GM23338 (cell line): Measurements from ENCODE around the gene SUCLG1. TPM values are rescaled to one million over a fixed set of nuclear protein-coding genes. Genes with fewer than 3 reads are reported as not detected.

Experiments used
- EZH2phosphoT487 ChIP-seq: fragments of 200-600 bp; sonication (generic); IDR thresholded peaks from one replicate; pipeline ENCODE4 v1.8.1; 2018; ENCODE audit warnings: antibody characterized with exemption; ENCODE audit not compliant: unreplicated experiment
- STAT1 ChIP-seq: IDR thresholded peaks from one replicate; pipeline ENCODE4 v1.6.1; 2016; ENCODE audit warnings: antibody characterized with exemption; ENCODE audit not compliant: unreplicated experiment
- ZNF114 ChIP-seq: fragments of 250-450 bp; sonication (Bioruptor Pico); IDR thresholded peaks from 2 replicates; pipeline ENCODE4 v1.5.0; 2020; ENCODE audit warnings: mild to moderate bottlenecking, moderate library complexity
- ZNF331 ChIP-seq: fragments of 250-450 bp; sonication (Bioruptor Pico); IDR thresholded peaks from 2 replicates; pipeline ENCODE4 v1.5.0; 2020; ENCODE audit warnings: low read depth, mild to moderate bottlenecking, moderate library complexity
- polyA plus RNA-seq: library from polyadenylated mRNA; unstranded; fragments of >200 nt; fragmentation: Nextera tagmentation; extraction: Ambion mirVana; gene quantifications from 2 replicates; pipeline ENCODE4 v1.2.1, GENCODE V29; 2016
- total RNA-seq: library from RNA; depleted of rRNA; stranded (reverse); fragments of >200 nt; shearing (Covaris generic); gene quantifications from 2 replicates; pipeline ENCODE4 v1.2.3, GENCODE V29; 2014
- TF ChIP-seq, protein P1 (sequence below): fragments of 250-450 bp; sonication (Bioruptor Pico); IDR thresholded peaks from 2 replicates; pipeline ENCODE4 v1.5.0; 2020; ENCODE audit warnings: mild to moderate bottlenecking, moderate library complexity
- TF ChIP-seq, protein P2 (sequence below): IDR thresholded peaks from one replicate; pipeline ENCODE4 v1.6.1; 2018; ENCODE audit warnings: antibody characterized with exemption; ENCODE audit not compliant: unreplicated experiment

SUCLG1 gene
- total and polyA plus RNA-seq, 2 experiments from 2014 or later, result 24.3 to 36.0 TPM

DNA sequence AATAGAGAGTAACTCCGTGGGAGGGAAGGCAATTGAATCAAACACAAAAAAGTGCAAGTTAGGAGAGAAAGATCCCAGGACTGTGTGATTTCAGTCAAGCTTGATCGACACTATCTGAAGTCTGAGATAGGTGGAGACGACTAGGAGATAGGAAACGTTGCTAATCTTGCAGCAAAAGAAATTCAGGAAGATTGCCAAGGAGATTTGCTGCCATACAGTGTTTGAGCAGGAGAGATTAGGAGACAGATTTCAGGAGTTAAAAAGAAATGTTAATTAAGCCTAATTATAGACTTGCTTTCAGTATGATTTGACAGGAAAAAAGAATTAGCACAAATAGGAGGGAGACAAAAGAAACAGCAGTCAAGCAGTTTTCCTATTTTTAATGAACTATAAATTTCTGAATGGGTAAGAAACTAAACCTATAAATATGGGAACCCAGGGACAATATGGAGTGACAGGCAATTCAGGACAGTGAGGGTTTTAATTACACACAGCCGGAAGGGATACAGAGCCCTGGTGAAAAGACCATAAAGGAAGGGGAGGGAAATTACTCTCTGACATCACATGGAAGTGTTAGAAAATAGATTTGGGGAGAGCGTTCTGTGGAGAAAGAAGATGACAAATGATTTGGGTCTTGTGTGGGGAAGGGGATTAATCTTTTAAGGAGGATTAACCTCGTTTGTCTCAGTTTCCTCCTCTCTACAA, 72.6 kb downstream of the SUCLG1 start (continued):
- TF ChIP-seq, protein P1, sequence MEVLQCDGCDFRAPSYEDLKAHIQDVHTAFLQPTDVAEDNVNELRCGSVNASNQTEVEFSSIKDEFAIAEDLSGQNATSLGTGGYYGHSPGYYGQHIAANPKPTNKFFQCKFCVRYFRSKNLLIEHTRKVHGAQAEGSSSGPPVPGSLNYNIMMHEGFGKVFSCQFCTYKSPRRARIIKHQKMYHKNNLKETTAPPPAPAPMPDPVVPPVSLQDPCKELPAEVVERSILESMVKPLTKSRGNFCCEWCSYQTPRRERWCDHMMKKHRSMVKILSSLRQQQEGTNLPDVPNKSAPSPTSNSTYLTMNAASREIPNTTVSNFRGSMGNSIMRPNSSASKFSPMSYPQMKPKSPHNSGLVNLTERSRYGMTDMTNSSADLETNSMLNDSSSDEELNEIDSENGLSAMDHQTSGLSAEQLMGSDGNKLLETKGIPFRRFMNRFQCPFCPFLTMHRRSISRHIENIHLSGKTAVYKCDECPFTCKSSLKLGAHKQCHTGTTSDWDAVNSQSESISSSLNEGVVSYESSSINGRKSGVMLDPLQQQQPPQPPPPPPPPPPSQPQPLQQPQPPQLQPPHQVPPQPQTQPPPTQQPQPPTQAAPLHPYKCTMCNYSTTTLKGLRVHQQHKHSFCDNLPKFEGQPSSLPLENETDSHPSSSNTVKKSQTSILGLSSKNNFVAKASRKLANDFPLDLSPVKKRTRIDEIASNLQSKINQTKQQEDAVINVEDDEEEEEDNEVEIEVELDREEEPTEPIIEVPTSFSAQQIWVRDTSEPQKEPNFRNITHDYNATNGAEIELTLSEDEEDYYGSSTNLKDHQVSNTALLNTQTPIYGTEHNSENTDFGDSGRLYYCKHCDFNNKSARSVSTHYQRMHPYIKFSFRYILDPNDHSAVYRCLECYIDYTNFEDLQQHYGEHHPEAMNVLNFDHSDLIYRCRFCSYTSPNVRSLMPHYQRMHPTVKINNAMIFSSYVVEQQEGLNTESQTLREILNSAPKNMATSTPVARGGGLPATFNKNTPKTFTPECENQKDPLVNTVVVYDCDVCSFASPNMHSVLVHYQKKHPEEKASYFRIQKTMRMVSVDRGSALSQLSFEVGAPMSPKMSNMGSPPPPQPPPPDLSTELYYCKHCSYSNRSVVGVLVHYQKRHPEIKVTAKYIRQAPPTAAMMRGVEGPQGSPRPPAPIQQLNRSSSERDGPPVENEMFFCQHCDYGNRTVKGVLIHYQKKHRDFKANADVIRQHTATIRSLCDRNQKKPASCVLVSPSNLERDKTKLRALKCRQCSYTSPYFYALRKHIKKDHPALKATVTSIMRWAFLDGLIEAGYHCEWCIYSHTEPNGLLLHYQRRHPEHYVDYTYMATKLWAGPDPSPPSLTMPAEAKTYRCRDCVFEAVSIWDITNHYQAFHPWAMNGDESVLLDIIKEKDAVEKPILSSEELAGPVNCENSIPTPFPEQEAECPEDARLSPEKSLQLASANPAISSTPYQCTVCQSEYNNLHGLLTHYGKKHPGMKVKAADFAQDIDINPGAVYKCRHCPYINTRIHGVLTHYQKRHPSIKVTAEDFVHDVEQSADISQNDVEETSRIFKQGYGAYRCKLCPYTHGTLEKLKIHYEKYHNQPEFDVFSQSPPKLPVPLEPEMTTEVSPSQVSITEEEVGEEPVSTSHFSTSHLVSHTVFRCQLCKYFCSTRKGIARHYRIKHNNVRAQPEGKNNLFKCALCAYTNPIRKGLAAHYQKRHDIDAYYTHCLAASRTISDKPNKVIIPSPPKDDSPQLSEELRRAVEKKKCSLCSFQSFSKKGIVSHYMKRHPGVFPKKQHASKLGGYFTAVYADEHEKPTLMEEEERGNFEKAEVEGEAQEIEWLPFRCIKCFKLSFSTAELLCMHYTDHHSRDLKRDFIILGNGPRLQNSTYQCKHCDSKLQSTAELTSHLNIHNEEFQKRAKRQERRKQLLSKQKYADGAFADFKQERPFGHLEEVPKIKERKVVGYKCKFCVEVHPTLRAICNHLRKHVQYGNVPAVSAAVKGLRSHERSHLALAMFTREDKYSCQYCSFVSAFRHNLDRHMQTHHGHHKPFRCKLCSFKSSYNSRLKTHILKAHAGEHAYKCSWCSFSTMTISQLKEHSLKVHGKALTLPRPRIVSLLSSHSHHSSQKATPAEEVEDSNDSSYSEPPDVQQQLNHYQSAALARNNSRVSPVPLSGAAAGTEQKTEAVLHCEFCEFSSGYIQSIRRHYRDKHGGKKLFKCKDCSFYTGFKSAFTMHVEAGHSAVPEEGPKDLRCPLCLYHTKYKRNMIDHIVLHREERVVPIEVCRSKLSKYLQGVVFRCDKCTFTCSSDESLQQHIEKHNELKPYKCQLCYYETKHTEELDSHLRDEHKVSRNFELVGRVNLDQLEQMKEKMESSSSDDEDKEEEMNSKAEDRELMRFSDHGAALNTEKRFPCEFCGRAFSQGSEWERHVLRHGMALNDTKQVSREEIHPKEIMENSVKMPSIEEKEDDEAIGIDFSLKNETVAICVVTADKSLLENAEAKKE, result no peak
- TF ChIP-seq, protein P2, sequence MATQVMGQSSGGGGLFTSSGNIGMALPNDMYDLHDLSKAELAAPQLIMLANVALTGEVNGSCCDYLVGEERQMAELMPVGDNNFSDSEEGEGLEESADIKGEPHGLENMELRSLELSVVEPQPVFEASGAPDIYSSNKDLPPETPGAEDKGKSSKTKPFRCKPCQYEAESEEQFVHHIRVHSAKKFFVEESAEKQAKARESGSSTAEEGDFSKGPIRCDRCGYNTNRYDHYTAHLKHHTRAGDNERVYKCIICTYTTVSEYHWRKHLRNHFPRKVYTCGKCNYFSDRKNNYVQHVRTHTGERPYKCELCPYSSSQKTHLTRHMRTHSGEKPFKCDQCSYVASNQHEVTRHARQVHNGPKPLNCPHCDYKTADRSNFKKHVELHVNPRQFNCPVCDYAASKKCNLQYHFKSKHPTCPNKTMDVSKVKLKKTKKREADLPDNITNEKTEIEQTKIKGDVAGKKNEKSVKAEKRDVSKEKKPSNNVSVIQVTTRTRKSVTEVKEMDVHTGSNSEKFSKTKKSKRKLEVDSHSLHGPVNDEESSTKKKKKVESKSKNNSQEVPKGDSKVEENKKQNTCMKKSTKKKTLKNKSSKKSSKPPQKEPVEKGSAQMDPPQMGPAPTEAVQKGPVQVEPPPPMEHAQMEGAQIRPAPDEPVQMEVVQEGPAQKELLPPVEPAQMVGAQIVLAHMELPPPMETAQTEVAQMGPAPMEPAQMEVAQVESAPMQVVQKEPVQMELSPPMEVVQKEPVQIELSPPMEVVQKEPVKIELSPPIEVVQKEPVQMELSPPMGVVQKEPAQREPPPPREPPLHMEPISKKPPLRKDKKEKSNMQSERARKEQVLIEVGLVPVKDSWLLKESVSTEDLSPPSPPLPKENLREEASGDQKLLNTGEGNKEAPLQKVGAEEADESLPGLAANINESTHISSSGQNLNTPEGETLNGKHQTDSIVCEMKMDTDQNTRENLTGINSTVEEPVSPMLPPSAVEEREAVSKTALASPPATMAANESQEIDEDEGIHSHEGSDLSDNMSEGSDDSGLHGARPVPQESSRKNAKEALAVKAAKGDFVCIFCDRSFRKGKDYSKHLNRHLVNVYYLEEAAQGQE, result no peak
- TF ChIP-seq STAT1, result no peak
- no peak for TF ChIP-seq EZH2phosphoT487
- TF ChIP-seq ZNF114 (CRISPR knock-in tag), result no peak
- TF ChIP-seq ZNF331 (CRISPR knock-in tag), result no peak
